Subcutaneous adipose tissue (tissue), 4 donors: ENCODE results near the gene FKBP6. TPM values are rescaled to one million over a fixed set of nuclear protein-coding genes. Genes with fewer than 3 reads are reported as not detected.

ENCODE experiments used
- total RNA-seq, 4 donors: library from RNA; depleted of rRNA; stranded (reverse); fragments of >200 nt; gene quantifications; one replicate each; pipeline ENCODE4 v1.1.0, GENCODE V29; 2016
- TF ChIP-seq, protein P1 (sequence below): fragments of 450-650 bp; IDR thresholded peaks from one replicate; pipeline ENCODE4 v1.5.1; 2016; ENCODE audit warnings: low read depth, mild to moderate bottlenecking, control low read depth, antibody characterized with exemption, moderate library complexity

The FKBP6 gene
- total RNA-seq, 4 donors from 2014 or later = not detected

DNA sequence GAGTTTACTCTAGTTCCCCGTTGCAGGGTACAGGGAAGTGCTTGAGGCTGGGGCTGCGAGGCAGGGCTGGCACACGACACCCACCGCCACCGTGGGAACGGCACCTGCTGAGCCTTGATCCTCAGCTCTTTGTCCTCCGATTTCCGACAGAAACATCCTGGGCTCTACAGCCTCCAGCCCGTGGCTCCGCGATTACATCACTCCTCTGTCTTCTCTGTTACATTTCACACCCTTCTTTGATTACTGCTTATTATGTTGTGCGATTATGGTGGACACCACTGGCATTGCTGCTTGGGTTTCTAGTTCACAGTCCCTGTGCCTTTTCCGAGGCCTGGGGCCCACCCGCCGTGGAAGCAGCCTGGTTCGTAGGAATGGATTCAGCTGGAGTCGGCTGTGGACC is 26.9 kb downstream of the FKBP6 start:
- TF ChIP-seq, protein P1, sequence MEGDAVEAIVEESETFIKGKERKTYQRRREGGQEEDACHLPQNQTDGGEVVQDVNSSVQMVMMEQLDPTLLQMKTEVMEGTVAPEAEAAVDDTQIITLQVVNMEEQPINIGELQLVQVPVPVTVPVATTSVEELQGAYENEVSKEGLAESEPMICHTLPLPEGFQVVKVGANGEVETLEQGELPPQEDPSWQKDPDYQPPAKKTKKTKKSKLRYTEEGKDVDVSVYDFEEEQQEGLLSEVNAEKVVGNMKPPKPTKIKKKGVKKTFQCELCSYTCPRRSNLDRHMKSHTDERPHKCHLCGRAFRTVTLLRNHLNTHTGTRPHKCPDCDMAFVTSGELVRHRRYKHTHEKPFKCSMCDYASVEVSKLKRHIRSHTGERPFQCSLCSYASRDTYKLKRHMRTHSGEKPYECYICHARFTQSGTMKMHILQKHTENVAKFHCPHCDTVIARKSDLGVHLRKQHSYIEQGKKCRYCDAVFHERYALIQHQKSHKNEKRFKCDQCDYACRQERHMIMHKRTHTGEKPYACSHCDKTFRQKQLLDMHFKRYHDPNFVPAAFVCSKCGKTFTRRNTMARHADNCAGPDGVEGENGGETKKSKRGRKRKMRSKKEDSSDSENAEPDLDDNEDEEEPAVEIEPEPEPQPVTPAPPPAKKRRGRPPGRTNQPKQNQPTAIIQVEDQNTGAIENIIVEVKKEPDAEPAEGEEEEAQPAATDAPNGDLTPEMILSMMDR = no peak

DNA sequence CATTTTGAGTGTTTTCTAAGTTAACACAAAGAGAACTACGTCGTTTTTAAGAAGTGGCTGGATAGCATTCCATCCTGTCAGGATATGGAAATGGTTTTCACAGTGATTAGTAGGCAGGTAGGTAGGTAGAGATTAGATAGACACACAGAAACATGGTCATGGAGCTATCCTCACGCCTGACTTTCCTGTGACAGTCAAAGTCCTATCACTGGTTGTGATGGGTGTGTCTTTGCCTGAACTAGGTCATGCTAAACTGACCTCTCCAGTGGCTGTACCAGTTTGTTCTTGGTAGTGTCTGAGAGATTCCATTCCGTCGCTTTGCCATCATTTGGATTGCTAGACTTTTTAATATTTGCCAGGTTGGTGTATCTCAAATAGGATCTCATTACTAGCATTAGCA is 28.2 kb downstream of the FKBP6 start:
- TF ChIP-seq, protein P1 = no peak

DNA sequence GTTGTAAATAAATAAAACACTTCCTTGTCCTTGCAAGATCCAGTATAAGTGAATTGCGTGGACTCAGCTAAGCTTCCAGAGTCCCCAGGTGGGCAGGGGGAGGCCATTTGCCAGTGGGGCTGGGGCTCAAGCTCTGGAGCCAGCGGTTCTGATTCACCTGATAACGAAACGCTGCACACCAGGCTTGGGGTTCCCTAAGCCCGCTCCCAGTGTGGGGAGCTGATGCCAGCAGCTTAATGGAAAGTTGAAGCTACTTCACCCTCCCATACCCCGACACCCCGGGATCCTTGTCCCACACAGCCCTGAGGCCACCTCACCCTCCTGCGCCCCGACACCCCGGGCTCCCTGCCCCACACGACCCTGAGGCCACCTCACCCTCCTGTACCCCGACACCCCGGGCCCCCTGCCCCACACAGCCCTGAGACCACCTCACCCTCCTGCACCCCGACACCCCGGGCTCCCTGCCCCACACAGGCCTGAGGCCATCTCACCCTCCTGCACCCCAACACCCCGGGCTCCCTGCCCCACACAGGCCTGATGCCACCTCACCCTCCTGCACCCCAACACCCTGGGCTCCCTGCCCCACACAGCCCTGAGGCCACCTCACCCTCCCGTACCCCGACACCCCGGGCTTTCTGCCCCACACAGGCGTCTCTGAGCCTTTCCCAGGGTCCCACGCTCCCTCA is 30.8 kb downstream of the FKBP6 start:
- TF ChIP-seq, protein P1 = no peak

DNA sequence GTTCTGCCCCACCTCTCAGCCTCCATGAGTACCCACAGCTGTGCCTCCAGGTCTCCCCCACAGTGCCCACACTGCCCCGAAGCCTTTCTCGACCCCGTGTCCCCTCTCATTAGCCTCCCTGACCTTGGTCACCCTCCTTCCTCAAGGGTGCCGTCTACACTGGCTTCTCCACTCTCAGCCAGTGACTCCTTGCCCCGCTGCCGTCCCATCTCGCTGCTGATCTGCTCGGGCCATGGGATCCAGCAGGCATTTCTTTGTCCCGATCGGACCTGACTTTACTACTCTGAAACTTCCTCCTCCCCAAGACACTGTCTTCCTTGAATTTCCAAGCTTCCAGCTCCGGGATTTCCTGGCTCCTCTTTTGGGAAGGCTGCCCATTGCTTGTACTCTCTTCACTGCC is 31.3 kb downstream of the FKBP6 start:
- TF ChIP-seq, protein P1 = no peak

DNA sequence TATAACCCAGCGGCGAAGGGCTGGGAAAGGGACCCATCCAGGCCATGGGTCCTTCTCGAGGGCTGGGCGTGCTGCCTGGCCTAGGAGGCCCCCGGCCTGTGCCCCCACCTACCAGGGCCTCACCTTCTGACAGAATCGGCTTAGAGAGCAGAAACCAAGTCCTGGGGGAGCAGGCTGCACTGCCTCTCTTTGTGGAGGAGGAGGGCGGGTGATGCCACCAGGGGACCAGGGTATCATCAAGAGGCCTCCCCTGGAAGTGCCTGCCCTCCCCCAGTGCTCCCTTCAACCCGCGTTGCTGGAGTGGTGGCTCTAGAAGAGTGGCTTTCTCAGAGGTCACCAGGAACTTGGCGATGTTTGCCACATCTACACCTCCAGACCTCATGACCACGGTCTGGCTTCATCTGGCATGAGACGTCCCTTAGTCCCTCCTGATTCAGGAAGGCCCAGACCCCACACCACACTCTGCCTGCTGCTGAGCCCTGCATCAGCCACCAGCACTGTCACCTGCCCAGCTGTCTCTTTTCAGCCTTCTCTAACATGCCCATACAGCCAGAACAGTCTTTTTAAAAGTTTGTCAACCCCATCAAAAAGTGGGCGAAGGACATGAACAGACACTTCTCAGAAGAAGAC is 31.9 kb downstream of the FKBP6 start:
- TF ChIP-seq, protein P1 = no peak

DNA sequence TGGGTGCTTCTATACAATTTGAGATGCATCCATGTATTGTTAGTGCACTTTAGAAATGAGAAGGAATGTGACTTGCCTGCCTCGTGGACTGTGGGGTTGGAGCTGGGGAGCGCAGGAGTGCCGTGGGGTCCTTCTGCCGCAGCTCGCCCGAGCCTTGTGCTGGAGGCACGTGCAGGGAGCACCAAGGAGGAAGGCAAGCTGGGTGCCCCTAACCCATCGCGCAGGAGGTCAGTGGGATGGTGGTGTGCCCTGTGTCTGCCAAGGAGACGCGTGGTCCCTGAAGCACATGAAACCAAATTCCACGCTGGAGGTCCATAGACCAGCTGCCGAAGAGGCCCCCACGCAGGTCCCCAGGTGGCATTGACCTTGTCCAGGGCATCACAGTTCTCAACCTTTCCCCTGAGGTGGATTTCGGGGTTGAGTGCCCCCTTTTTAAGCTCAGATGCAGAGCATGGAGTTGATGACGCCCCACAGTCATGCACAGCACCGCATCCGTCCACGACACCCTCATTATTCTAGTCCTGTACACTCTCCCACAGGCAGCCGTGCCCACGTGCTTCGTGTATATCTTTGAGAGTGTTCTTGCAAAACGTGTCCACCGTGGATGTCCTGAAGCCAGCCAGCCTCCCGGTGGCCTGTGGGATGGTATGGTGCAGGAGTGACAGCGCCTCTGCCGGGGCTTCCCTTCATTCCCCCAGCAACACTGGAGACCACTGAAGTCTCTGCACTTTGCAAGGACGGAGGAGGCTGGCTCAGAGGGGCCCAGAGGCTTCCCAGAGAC is 35.5 kb downstream of the FKBP6 start:
- TF ChIP-seq, protein P1 = no peak
